COR-L47 (cell line): ENCODE data around the gene CSF2RB.

Experiments
- DNase-seq: peaks from one replicate; lab custom pipeline; 2025; lab: John Stamatoyannopoulos, UW

CSF2RB gene

GRCh38 chr22:36921309-36922104 lies 8.1 kb downstream of the CSF2RB start:
- DNase-seq, result no peak

- DNase-seq, result no peak
Observed at GRCh38 chr22:36922105-36922608, 8.7 kb downstream of the CSF2RB start.

GRCh38 chr22:36922711-36923110 lies 9.3 kb downstream of the CSF2RB start:
- no peak for DNase-seq

- DNase-seq, result no peak
Observed at GRCh38 chr22:36923131-36923788, 9.8 kb downstream of the CSF2RB start.

- no peak for DNase-seq
Observed at GRCh38 chr22:36924151-36924698, 10.8 kb downstream of the CSF2RB start.

GRCh38 chr22:36925388-36926290 lies 12.2 kb downstream of the CSF2RB start:
- DNase-seq, result no peak

- DNase-seq, result no peak
Observed at GRCh38 chr22:36926309-36926708, 12.9 kb downstream of the CSF2RB start.

- no peak for DNase-seq
Observed at GRCh38 chr22:36926721-36927435, 13.4 kb downstream of the CSF2RB start.

- DNase-seq, result no peak
Observed at GRCh38 chr22:36927671-36928070, 14.2 kb downstream of the CSF2RB start.

- DNase-seq, result no peak
Observed at GRCh38 chr22:36928196-36928595, 14.8 kb downstream of the CSF2RB start.

- DNase-seq, result no peak
Observed at GRCh38 chr22:36928786-36929535, 15.5 kb downstream of the CSF2RB start.

GRCh38 chr22:36929621-36930020 lies 16.2 kb downstream of the CSF2RB start:
- DNase-seq, result no peak

GRCh38 chr22:36930041-36930935 lies 16.9 kb downstream of the CSF2RB start:
- DNase-seq, result no peak

- no peak for DNase-seq
Observed at GRCh38 chr22:36931446-36931845, 18.0 kb downstream of the CSF2RB start.

- DNase-seq, result no peak
Observed at GRCh38 chr22:36933629-36934417, 20.4 kb downstream of the CSF2RB start.

- DNase-seq, result no peak
Observed at GRCh38 chr22:36934418-36935312, 21.2 kb downstream of the CSF2RB start.

- DNase-seq, result no peak
Observed at GRCh38 chr22:36935313-36935610, 21.8 kb downstream of the CSF2RB start.

GRCh38 chr22:36935694-36936093 lies 22.3 kb downstream of the CSF2RB start:
- DNase-seq, result no peak
